Measurements from ENCODE around the gene PTPRE.

Gene PTPRE

DNA sequence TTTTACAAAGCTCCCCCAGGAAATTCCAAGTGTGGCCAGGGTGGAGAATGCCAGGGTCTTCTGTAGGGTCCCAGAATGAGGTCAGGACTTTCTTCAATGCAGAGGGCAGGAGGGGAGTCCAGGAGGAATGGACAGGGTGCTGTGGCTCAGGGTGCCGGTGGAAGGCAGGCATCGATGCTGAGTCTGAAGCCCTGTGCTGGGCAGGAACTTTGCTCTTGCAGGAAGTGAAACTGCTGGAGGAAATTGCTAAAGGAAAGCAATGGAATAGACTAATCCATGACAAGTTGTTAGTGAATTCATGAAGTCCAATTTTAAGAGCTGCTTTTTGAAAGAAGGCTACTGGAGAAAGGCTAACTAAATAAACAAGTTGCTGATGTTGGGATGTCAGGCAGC is 14.8 kb downstream of the PTPRE start:
- no peaks in the 10 kb centered on the region for H3K36me3 ChIP-seq (ENCODE audit: insufficient read depth, low read length)
- no peaks in the 10 kb centered on the region for H3K9me3 ChIP-seq (replicated peaks; ENCODE audit: low read length)
- no peak overlapping the region for H3K9ac ChIP-seq (ENCODE audit: low read depth, low read length)
- H3K4me2 ChIP-seq (ENCODE audit: low read length), result no peak overlapping the region
- peaks cover 59% of the 10 kb centered on the region for H3K4me1 ChIP-seq (ENCODE audit: control insufficient read depth, insufficient read depth, low read length)
- H3K27me3 ChIP-seq (ENCODE audit: control insufficient read depth, insufficient read depth, low read length), result no peaks in the 10 kb centered on the region
- no peak overlapping the region for H3K4me3 ChIP-seq (ENCODE audit: low read length)

DNA sequence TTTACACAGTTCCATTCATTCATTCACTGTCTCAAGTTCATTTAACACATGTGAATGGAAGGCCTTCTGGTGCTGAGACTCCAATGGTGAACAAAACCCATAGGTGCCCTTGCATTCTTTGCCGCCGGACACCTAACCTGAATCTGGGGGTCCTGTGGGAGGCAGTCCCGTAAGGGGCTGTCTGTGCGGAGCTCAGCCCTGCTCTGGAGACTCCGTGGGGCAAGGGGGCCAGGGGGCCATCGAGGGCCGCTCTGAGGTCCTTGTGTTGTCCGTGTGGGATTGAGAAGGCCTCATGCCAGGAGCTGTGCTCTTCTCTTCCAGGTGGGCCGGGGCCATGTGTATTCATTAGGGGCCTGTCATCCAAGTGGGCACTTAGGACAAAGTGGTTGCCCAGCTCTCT is 15.3 kb downstream of the PTPRE start:
- Histone ChIP-seq H3K9ac (ENCODE audit: low read depth, low read length) (peak overlapping the region; percentile 49), H3K36me3 (ENCODE audit: insufficient read depth, low read length) (no peaks in the 10 kb centered on the region), H3K27me3 (ENCODE audit: control insufficient read depth, insufficient read depth, low read length) (no peaks in the 10 kb centered on the region), H3K4me1 (ENCODE audit: control insufficient read depth, insufficient read depth, low read length) (peaks cover 59% of the 10 kb centered on the region), H3K4me3 (ENCODE audit: low read length) (no peak overlapping the region), H3K9me3 (replicated peaks; ENCODE audit: low read length) (no peaks in the 10 kb centered on the region), H3K4me2 (ENCODE audit: low read length) (no peak overlapping the region)

- peaks cover 65% of the 10 kb centered on the region for H3K4me1 ChIP-seq (ENCODE audit: control insufficient read depth, insufficient read depth, low read length)
- peak overlapping the region; percentile 56 for H3K4me2 ChIP-seq (ENCODE audit: low read length)
- no peaks in the 10 kb centered on the region for H3K9me3 ChIP-seq (replicated peaks; ENCODE audit: low read length)
- no peaks in the 10 kb centered on the region for H3K36me3 ChIP-seq (ENCODE audit: insufficient read depth, low read length)
- no peaks in the 10 kb centered on the region for H3K27me3 ChIP-seq (ENCODE audit: control insufficient read depth, insufficient read depth, low read length)
- peak overlapping the region; percentile 49 for H3K9ac ChIP-seq (ENCODE audit: low read depth, low read length)
- H3K4me3 ChIP-seq (ENCODE audit: low read length), result no peak overlapping the region
These were observed 15.9 kb downstream of the PTPRE start for GRCh38 chr10:127922675-127923366.

DNA sequence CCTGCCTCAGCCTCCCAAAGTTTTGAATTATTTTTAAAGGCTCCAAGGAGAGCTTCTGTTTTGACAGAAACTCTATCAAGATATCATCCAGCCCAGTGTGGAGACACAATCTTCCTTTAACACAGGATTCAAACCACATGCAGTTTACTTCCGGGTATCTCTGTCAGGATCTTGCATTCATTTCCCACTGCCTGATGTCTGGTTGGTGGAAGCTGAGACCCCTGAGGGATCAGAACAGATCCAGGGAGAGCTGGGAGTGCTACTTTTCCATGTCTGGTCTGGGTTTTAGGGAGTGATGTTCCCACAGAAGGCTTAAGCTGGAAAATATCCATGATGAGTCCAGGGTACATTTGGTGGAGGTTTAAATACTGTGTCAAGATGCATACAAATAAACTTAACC is 16.7 kb downstream of the PTPRE start:
- Histone ChIP-seq H3K9ac (ENCODE audit: low read depth, low read length) (peak overlapping the region; percentile 37), H3K36me3 (ENCODE audit: insufficient read depth, low read length) (no peaks in the 10 kb centered on the region), H3K4me1 (ENCODE audit: control insufficient read depth, insufficient read depth, low read length) (peaks cover 66% of the 10 kb centered on the region), H3K9me3 (replicated peaks; ENCODE audit: low read length) (no peaks in the 10 kb centered on the region), H3K27me3 (ENCODE audit: control insufficient read depth, insufficient read depth, low read length) (no peaks in the 10 kb centered on the region), H3K4me3 (ENCODE audit: low read length) (no peak overlapping the region), H3K4me2 (ENCODE audit: low read length) (no peak overlapping the region)

- Histone ChIP-seq H3K4me3 (ENCODE audit: low read length) (no peak overlapping the region), H3K36me3 (ENCODE audit: insufficient read depth, low read length) (no peaks in the 10 kb centered on the region), H3K27me3 (ENCODE audit: control insufficient read depth, insufficient read depth, low read length) (no peaks in the 10 kb centered on the region), H3K9ac (ENCODE audit: low read depth, low read length) (no peak overlapping the region), H3K9me3 (replicated peaks; ENCODE audit: low read length) (no peaks in the 10 kb centered on the region), H3K4me2 (ENCODE audit: low read length) (no peak overlapping the region), H3K4me1 (ENCODE audit: control insufficient read depth, insufficient read depth, low read length) (peaks cover 47% of the 10 kb centered on the region)
These were observed 18.7 kb downstream of the PTPRE start for GRCh38 chr10:127925471-127926207.

- Histone ChIP-seq H3K4me1 (ENCODE audit: control insufficient read depth, insufficient read depth, low read length) (peaks cover 39% of the 10 kb centered on the region), H3K9me3 (replicated peaks; ENCODE audit: low read length) (no peaks in the 10 kb centered on the region), H3K9ac (ENCODE audit: low read depth, low read length) (no peak overlapping the region), H3K36me3 (ENCODE audit: insufficient read depth, low read length) (no peaks in the 10 kb centered on the region), H3K4me3 (ENCODE audit: low read length) (no peak overlapping the region), H3K4me2 (ENCODE audit: low read length) (no peak overlapping the region), H3K27me3 (ENCODE audit: control insufficient read depth, insufficient read depth, low read length) (no peaks in the 10 kb centered on the region)
These were observed 19.6 kb downstream of the PTPRE start for GRCh38 chr10:127926455-127926854.

- Histone ChIP-seq H3K36me3 (ENCODE audit: insufficient read depth, low read length) (no peaks in the 10 kb centered on the region), H3K9ac (ENCODE audit: low read depth, low read length) (peak overlapping the region; percentile 37), H3K9me3 (replicated peaks; ENCODE audit: low read length) (no peaks in the 10 kb centered on the region), H3K4me3 (ENCODE audit: low read length) (no peak overlapping the region), H3K4me2 (ENCODE audit: low read length) (peak overlapping the region; percentile 66), H3K27me3 (ENCODE audit: control insufficient read depth, insufficient read depth, low read length) (no peaks in the 10 kb centered on the region), H3K4me1 (ENCODE audit: control insufficient read depth, insufficient read depth, low read length) (peaks cover 22% of the 10 kb centered on the region)
These were observed 21.3 kb downstream of the PTPRE start for GRCh38 chr10:127928021-127928806.

GRCh38 chr10:127932521-127933270 is 25.8 kb downstream of the PTPRE start:
- no peak overlapping the region for H3K9ac ChIP-seq (ENCODE audit: low read depth, low read length)
- H3K4me2 ChIP-seq (ENCODE audit: low read length), result no peak overlapping the region
- no peaks in the 10 kb centered on the region for H3K36me3 ChIP-seq (ENCODE audit: insufficient read depth, low read length)
- peaks cover 32% of the 10 kb centered on the region for H3K4me1 ChIP-seq (ENCODE audit: control insufficient read depth, insufficient read depth, low read length)
- H3K9me3 ChIP-seq (replicated peaks; ENCODE audit: low read length), result no peaks in the 10 kb centered on the region
- H3K27me3 ChIP-seq (ENCODE audit: control insufficient read depth, insufficient read depth, low read length), result no peaks in the 10 kb centered on the region
- no peak overlapping the region for H3K4me3 ChIP-seq (ENCODE audit: low read length)

DNA sequence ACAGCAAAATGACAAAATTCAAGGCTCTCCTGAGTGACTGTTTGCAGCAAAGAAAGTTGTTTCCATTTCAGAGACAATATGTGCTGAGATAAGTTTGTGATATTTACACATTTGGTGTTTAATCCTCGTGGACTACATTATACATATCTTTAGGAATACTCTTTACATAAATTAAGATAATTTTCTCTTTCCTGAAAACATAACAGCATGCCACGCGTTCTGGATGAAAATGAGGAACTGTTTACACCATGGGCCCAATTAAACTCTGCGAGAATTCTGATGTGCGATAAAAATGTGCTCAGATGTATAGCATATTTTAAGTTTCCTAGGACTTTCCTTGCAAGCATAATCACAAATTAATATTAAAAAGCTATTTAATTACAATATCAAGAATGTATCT is 26.4 kb downstream of the PTPRE start:
- Histone ChIP-seq H3K36me3 (ENCODE audit: insufficient read depth, low read length) (no peaks in the 10 kb centered on the region), H3K9ac (ENCODE audit: low read depth, low read length) (no peak overlapping the region), H3K4me3 (ENCODE audit: low read length) (no peak overlapping the region), H3K27me3 (ENCODE audit: control insufficient read depth, insufficient read depth, low read length) (no peaks in the 10 kb centered on the region), H3K4me2 (ENCODE audit: low read length) (no peak overlapping the region), H3K9me3 (replicated peaks; ENCODE audit: low read length) (no peaks in the 10 kb centered on the region), H3K4me1 (ENCODE audit: control insufficient read depth, insufficient read depth, low read length) (peaks cover 26% of the 10 kb centered on the region)

DNA sequence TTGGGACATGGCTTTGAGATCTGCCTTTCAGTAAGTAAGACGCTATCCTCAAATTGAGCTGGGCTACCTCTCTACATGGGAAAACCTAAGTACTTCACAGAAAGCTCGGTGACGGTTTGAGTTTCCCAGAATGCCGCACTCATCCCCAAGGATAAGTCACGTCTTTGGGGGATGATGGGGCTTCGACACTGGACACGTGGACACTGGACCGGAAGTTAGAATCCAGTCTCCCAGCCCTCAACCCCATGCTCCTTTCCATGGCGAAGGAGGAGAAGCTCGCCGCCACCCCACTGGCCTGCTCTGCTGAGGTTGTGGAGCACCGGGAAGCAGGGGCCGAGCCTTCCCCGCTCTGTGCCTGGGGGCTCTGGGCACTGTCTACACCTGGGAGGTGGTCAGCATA is 27.5 kb downstream of the PTPRE start:
- Histone ChIP-seq H3K4me3 (ENCODE audit: low read length) (peak overlapping the region; percentile 56), H3K4me2 (ENCODE audit: low read length) (peak overlapping the region; percentile 66), H3K36me3 (ENCODE audit: insufficient read depth, low read length) (no peaks in the 10 kb centered on the region), H3K9me3 (replicated peaks; ENCODE audit: low read length) (no peaks in the 10 kb centered on the region), H3K9ac (ENCODE audit: low read depth, low read length) (peak overlapping the region; percentile 51), H3K27me3 (ENCODE audit: control insufficient read depth, insufficient read depth, low read length) (no peaks in the 10 kb centered on the region), H3K4me1 (ENCODE audit: control insufficient read depth, insufficient read depth, low read length) (peaks cover 22% of the 10 kb centered on the region)

GRCh38 chr10:127935071-127935561 is 28.2 kb downstream of the PTPRE start:
- no peaks in the 10 kb centered on the region for H3K36me3 ChIP-seq (ENCODE audit: insufficient read depth, low read length)

More at GRCh38 chr10:127935071-127935561, 28.2 kb downstream of the PTPRE start:
- Histone ChIP-seq H3K4me2 (ENCODE audit: low read length) (peak overlapping the region; percentile 66), H3K9ac (ENCODE audit: low read depth, low read length) (peak overlapping the region; percentile 51), H3K27me3 (ENCODE audit: control insufficient read depth, insufficient read depth, low read length) (no peaks in the 10 kb centered on the region), H3K9me3 (replicated peaks; ENCODE audit: low read length) (no peaks in the 10 kb centered on the region), H3K4me3 (ENCODE audit: low read length) (peak overlapping the region; percentile 56), H3K4me1 (ENCODE audit: control insufficient read depth, insufficient read depth, low read length) (peaks cover 22% of the 10 kb centered on the region)

All from skeletal muscle satellite cell (primary cell).